BJ (cell line): ENCODE measurements around the gene ZNF433. TPM values are rescaled to one million over a fixed set of nuclear protein-coding genes. Genes with fewer than 3 reads are reported as not detected.
"Not testable (repeated sequence)": the region's sequence is repeated elsewhere in the genome, so short reads cannot be mapped to it uniquely, and the experiment has no call there.

ENCODE experiments used
- CTCF ChIA-PET: fragments of 350-600 bp; formaldehyde crosslinking; extraction: SDS; loops from one replicate; lab custom pipeline; 2021; ENCODE audit warnings: antibody characterized with exemption, inconsistent platforms; lab: Yijun Ruan, JAX
- POLR2A ChIA-PET: fragments of 300-600 bp; sonication (Branson Sonifier 250); formaldehyde crosslinking; extraction: SDS; loops from one replicate; lab custom pipeline; 2021; ENCODE audit warnings: antibody characterized with exemption; lab: Charles Lee
- DNase-seq: peaks from one replicate; pipeline ENCODE4 v3.0.0-alpha.2; 2011; ENCODE audit warnings: low read depth
- H3K27me3 ChIP-seq: 2 replicates; pipeline ENCODE4 v1.6.0; 2011; ENCODE audit warnings: low read length; ENCODE audit not compliant: control insufficient read depth, insufficient read depth
- H3K36me3 ChIP-seq: 2 replicates; pipeline ENCODE4 v1.5.1; 2011; ENCODE audit warnings: low read length; ENCODE audit not compliant: control insufficient read depth, insufficient read depth
- H3K4me3 ChIP-seq: 2 replicates; pipeline ENCODE4 v1.5.1; 2011; ENCODE audit warnings: low read depth, mild to moderate bottlenecking, control low read depth, low read length
- CTCF ChIP-seq: IDR thresholded peaks from 2 replicates; pipeline ENCODE4 v1.5.1; 2011; ENCODE audit warnings: low read depth, mild to moderate bottlenecking, control low read depth, inconsistent platforms, low read length, moderate library complexity; ENCODE audit not compliant: insufficient read depth
- polyA plus RNA-seq: library from polyadenylated mRNA; depleted of rRNA; stranded (reverse); fragments of >200 nt; gene quantifications from 2 replicates; pipeline ENCODE4 v1.2.3, GENCODE V29; 2011

ZNF433 gene
- polyA plus RNA-seq, 1 experiment, result 1.8 TPM

DNA sequence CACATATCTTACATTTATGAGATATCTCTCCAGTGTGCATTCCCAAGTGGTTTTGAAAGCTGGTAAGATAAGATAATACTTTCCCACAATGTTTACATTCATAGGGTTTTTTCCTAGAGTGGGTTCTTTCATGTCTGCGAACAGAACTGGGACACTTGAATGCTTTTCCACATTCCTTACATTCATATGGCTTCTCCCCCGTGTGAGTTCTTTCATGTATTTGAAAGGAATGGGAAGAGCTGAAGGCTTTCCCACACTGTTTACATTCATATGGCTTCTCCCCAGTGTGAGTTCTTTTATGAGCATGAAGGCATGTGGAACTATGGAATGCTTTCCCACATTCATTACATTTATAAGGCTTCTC, 19.7 kb downstream of the ZNF433 start:
- Histone ChIP-seq H3K4me3 (no peak overlapping the region), H3K36me3 (peaks cover 6% of the 10 kb centered on the region; the same call in 1 of the 2 replicates), H3K27me3 (no peaks in the 10 kb centered on the region)
- CTCF ChIA-PET, result interaction anchor here (1.2 kb wide), 1 partner anchor 44 kb away, joined by 3 read pairs; no protein-coding TSS in a partner anchor
- no peak for DNase-seq
- POLR2A ChIA-PET, result no interaction called here
- TF ChIP-seq CTCF, result no peak

GRCh38 chr19:12015015-12015752, 20.3 kb downstream of the ZNF433 start:
- ChIA-PET CTCF (interaction anchor here (1.2 kb wide), 1 partner anchor 44 kb away, joined by 3 read pairs; no protein-coding TSS in a partner anchor), POLR2A (no interaction called here)
- no peak for TF ChIP-seq CTCF
- no peak for DNase-seq
- H3K4me3 ChIP-seq, result no peak overlapping the region
- H3K27me3 ChIP-seq, result no peaks in the 10 kb centered on the region
- H3K36me3 ChIP-seq, result peaks cover 6% of the 10 kb centered on the region; the same call in 1 of the 2 replicates

DNA sequence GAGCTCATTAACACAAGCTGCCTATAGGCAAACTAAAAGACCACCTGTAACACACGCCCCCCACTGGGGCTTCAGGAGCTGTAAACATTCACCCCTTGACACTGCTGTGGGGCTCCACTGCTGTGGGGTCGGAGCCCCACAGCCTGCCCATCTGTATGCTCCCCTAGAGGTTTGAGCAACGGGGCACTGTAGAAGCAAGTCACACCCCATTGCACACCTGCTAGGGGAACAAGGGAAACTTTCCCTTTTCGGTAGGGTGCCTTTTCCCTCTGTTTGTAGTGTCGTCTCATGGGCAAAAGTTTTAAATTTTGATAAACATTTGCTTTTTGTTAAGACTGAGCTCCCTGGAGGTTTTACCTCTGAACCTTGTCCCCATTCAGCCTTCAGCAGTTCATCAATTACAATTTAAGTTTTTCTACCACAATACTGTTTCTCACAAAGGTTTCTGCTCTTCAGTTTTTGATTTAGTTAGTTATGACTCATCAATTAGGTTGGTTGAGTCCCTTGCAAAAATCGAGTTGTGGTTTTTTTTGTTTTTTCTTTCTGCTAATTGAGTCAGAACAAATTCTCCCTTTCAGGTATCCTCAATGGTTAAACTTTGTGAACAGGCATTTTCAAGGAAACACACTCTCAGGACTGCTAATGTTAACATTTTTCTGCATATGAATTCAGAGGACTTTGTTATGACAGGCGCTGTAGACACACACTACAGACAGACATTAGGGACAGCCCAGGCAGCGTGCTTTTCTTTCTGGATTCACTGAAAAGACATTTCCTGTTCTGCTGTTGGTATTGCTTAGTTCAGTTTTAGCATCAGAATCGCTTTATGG, 35.1 kb downstream of the ZNF433 start:
- POLR2A ChIA-PET, result no interaction called here
- Histone ChIP-seq H3K4me3 (no peak overlapping the region), H3K36me3 (peaks cover 2% of the 10 kb centered on the region; the same call in 1 of the 2 replicates), H3K27me3 (no peaks in the 10 kb centered on the region)
- no peak for DNase-seq
- CTCF ChIA-PET, result interaction anchor here (3.4 kb wide), 1 partner anchor 12 kb away, joined by 10 read pairs; no protein-coding TSS in a partner anchor
- no peak for TF ChIP-seq CTCF

DNA sequence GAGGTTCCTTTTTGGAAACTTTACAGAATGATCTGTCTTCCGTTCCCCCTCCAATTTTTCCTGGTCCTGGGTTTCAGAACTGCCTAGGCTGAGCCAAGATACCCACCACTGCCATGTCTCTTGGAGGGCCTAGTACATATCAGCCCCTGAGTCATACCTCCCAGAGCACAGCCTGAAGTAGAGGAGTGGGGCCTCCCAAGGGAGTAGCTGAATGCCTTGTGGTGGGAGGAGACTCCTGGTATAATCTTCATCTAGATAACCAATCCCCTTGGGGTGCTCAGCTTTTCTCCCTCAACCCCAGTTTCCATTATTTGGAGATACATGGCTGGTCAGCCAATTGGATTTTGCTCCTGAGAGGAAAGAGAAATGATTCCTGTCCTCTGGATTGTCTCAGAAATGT, 40.3 kb downstream of the ZNF433 start:
- ChIA-PET CTCF (no interaction called here), POLR2A (no interaction called here)
- no peaks in the 10 kb centered on the region; the same call in 1 of the 2 replicates for H3K36me3 ChIP-seq
- no peak overlapping the region for H3K4me3 ChIP-seq
- no peak for TF ChIP-seq CTCF
- H3K27me3 ChIP-seq, result no peaks in the 10 kb centered on the region
- DNase-seq, result no peak

DNA sequence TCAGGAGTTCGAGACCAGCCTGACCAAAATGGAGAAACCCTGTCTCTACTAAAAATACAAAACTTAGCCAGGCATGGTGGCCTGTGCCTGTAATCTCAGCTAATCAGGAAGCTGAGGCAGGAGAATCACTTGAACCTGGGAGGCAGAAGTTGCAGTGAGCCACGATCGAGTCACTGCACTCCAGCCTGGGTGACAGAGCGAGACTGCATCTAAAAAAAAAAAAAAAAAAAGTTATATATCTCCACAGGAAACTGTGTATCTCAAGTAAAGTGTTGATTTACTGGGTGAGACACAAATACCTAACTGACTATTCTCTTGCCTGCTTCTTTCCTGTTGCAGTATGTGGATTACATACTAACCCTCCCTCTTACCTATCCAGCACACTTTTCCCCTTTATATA, 43.6 kb downstream of the ZNF433 start:
- H3K27me3 ChIP-seq, POLR2A ChIA-PET, H3K4me3 ChIP-seq, H3K36me3 ChIP-seq, DNase-seq: not testable (repeated sequence)
- CTCF ChIA-PET, result interaction anchor here (1.2 to 10.1 kb wide), 6 partner anchors 28 to 194 kb away, joined by 4 to 107 read pairs (median 6); partner anchors contain the start of genes ZNF491, ZNF69 and ZNF700
